ENCODE data around the gene INO80B.
"Not testable (repeated sequence)": the region's sequence is repeated elsewhere in the genome, so short reads cannot be mapped to it uniquely, and the experiment has no call there.

INO80B gene

DNA sequence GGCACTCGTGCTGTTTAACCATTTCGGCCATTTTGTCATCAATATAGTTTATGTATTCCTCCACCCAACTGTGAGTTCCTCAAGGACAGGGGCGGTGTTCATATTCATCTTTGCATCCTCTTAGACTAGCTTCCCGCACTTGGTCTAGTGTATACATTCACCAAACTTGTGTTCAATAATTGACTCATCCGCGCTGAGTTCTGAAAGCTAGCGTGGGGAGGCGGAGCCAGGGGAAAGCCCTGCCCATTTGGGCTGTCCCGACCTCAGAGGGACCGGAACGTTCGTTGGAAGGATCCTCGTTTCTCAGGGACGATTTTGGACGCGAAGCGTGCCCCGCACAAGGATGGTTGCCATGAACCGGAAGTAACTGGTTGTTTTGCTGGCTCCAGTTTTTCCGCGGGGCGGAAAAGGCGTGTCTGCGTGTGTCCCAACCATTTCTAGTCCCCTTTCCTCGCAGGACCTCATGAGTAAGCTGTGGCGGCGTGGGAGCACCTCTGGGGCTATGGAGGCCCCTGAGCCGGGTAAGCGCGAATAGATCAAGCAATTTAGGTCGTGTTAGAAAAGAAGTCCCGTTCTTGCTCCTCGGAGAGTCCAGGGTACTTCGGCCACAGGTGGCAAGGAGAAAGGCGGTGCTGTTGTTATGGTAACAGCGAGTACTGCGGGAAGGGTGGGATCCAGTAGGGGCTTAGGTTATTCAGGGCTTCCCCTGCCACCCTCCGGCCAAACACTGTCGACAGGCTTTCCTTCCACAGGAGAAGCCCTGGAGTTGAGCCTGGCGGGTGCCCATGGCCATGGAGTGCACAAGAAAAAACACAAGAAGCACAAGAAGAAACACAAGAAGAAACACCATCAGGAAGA is at the start of gene INO80B:
TSS of gene INO80B (plus strand) at position 434 of the 858 bp plus-strand sequence. CDS start at position 464, 30 bp downstream.
- peak; percentile 98 for DNase-seq

DNA sequence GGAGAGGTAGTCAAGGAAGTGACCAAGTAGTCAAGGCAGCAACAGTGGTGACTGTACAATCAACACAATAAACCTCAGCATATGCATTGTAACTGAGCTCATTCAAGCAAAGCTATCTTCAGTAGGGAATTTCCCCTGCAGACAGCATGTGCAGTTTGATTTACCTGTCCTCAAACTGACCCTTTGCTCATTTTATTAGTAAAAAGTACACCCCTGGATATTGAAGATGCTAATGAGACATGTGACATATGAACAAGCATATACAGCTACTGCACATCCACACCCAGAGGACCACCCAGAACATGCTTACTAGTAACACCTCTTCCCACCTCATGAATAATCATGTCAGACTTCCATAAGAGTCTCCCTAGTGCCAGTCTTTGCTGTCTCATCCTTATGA is 48.9 kb upstream of the INO80B start:
- DNase-seq = no peak

DNA sequence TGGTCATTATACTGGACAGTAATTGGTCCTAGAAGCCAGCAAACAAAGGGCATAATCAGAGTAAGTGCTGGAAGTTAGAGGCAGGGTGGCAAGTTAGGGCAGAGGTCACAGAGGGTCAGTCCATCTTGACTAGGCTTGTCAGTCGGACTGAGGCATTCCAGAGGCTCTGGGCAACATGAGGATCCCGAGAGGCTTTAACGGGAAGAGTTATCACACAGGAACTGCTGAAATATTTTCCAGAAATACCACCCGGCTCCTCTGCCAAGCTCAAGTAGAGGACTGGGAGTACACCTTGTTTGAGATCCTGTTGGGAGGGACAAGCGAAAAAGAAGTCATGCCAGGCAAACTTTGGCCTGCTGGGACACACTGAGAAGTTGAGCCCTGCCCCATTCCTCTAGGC is 47.2 kb upstream of the INO80B start:
- DNase-seq = no peak

DNA sequence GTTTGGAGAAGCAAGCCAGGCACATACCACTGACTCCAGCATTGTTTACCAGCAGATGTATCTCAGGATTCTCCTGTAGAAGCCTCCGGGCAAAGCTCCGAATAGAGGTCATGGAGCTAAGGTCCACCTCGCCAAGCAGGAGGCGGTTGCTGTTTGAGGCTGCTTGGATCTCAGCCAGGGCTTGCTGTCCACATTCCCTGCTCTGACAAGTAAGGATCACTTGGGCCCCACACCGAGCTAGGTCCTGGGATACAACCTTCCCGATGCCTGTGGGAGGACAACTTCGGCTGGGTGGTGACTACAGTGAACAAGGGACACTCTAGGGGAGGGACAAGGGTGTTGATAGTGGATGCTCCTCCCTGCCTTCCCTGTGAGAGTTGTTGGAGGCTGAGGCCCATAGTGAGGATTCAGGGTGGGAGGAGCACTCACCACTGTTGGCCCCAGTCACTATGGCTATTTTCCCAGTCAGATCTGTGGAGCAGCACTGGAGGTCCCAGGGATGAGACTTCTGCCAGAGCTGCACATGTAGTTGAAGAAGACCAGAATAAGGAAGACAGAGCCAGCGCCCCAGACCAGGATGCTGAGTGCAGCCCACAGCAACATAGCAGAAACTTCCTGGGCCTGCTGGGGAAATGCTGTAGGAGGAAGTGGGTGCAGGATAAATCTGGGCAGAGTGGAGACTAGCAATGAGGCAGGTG is 41.7 kb upstream of the INO80B start:
- no peak for DNase-seq

DNA sequence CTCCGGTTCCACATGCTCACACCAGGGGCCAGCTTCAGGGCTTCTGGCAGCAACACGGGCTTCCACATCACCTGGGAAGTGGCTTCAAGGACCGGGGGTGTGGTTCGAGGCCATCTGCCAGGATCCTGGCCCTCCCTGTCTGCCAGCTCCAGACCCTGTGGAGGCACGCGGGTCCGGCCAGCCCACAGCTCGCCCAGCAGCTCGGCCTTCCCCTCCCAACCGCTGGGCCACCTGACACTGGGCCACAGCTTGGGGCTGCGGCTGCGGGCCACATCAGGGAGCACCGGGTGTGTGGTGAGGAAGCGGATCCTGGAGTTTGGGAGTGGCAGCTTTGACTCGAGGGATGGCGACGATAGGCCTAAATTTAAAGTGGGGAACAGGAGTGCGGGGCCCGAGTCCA is 40.4 kb upstream of the INO80B start:
- DNase-seq = no peak

DNA sequence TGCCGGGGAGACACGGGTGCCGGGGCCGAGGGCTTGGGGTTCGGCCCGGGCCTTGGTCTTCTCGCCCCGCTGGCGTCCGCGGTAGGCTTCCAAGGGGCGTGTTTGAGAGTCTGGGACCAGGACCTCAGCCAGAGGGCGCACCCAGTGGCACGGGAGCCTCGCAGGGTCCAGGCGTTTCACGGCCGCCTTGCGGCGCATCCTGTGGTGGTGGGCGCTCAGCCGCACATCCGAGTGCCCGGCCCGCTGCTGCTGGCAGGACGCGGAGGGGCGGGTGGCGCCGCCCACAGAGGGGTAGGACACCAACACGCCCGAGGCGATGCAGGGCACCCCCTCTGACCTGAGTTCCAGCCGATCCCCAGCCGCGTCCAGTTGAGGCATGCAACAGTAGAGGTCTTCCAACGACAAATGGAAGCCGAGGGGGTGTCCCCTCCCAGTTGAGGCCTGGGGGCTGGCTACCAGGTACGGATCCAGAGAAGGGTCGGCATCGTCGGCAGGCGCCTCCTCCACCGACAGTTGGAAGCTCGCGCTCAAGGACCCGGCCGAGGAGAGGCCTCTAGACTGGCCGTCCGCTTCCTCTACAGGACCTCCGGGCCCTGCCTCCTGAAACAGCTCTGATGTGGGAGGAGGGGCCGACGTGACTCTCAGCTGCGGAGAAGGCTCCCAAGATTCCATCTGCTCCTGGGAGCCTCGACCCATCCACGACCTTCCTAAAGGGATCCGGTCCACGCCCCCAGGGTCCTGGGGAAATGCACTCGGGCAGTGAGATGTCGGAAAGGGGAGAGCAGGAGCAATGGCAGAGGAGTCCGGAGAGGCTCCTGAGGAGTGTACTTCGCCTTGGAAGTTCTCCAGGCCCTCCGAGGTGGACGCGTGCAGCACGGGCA is 39.8 kb upstream of the INO80B start:
- peak; percentile 58 for DNase-seq

DNA sequence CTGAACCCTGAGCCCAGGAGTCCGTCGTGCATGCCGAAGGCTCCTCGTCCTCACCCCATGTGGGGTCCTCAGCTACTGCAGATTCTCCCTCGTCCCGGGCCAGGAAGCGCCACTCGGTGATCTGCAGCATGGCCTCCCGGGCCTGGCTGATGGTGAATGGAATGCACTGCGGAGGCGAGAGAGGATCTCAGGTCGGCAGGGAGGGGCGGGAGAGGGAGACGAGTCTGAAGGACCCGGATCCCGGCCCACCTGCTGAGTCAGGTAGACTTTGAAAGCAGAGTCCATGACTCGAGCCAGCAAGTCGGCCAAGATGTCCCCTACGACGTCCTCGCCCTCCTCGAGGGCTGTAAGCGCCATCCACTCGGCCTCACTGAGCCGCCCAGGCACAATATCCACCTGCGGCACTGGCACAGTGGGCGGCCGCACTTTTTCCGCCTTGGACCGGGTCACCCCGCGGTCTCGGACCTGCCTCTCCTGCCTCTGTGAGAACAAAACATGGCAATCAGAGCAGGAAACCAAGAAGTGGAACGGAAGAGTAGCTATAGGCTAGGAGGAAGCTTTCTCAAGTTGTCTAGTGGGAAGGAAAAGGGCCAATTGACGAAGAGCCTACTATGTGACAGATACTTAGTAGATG is 39.0 kb upstream of the INO80B start:
- DNase-seq = peak; percentile 13

DNA sequence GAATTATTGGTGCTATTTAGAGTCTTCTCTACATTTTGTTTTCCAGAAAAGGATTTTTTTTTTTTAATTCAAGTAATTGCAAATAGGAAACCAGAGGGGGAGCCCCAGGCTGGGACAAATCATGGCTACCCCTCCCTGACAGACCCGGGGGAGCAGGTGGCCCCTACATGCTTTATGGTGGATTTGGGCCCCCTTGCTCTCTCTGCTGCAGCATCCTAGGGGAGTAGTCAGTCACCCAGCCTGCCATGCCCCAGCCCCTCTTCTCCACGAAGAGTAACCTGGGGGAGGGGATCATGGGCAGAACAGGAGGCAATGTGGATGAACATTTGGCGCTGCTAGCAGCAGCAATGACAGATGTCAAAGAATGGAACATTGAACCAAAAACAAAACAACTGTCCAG is 38.1 kb upstream of the INO80B start:
- DNase-seq = peak; percentile 17

DNA sequence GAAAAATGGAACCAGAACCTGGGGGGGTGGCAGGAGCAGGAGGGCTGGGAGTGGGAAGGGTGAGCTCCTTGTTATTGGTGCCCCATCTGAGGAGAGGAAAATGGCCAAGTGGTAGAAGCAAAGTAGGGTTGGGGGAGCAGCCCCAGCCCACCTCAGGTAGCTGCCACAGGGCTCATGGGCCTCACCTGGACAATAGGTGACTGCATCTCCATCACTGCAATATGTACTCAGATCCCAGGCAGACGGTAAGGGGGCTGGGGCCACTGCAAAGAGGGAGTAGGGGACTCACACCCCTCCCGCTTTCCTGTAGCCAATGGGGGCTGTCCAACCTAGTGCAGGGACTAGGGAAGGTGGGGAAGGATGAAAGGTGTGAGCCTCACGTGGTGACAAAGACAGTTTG is 37.7 kb upstream of the INO80B start:
- DNase-seq = no peak

DNA sequence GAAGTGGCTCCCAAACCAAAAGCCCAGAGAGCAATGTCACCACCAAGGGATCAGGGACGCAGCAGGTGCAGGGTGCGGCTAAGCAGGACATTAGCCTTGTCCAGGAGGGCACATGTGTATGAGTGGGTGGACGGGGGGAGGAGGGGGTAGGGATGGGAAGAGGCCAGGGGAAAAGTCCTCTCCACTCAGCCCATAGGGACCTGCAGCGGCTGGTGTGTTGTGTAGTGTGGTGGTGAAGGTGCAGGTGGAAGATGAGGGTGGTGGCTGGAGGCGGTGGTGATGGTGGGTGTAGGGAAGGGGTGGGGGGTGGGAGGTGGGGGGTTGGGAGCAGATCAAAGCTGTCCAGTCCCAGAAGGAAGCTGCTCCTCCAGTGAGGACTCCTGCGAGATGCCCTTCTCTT is 37.1 kb upstream of the INO80B start:
- DNase-seq = no peak

DNA sequence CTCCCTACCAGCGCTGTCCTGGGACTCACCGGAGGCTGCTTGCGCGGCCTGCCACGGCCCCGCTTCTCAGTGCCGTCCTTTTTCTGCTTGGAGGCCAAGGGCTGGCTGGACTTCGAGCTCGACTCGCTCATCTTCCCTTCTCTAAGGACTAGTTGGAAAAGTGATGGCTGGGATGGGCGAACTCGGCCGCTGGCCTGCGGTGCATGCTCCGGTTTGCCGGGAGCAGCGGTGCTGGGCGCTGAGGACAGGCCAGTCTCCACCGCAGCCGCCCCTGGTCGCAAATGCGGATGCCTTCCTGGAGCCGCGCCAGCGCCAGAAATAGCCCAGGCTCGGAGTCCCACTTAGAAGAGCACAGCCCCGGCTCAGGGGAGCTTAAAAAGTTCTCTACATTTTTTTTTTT is 36.6 kb upstream of the INO80B start:
- DNase-seq = no peak

DNA sequence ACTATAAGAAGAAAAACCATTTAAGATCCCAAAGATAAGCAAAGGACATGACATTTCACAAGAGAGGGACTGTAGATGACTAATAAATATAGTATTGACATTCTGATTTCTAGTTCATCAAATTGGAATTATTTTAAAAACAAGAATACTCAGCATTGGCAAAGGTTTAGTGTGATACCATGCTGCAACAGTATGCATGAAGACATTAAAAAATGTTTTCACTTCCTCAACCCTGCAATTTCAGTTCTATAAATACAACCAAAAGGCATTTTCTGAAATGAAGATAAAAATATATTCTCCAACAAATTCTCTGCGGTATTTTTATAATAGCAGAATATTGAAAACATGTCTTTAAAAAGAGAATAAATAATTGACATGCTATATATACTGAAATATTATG is 35.5 kb upstream of the INO80B start:
- no peak for DNase-seq

DNA sequence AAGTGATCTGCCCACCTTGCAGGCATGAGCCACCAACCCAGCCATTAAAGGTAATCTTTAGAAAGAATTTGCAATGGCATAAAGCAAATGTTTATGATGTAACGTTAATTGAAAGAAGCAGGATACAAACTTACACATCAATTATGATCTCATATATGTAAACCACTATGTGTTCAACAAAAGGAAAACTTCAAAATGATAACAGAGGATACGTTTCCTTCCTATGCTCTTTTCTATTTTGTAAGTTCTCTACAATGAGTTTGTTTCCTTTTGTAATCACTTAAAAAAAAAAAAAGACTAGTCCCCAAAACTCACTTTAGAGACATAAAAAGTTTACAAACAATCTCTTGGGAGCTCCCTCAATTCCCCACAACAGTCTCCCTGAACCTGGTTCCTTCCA is 34.9 kb upstream of the INO80B start:
- DNase-seq = no peak

DNA sequence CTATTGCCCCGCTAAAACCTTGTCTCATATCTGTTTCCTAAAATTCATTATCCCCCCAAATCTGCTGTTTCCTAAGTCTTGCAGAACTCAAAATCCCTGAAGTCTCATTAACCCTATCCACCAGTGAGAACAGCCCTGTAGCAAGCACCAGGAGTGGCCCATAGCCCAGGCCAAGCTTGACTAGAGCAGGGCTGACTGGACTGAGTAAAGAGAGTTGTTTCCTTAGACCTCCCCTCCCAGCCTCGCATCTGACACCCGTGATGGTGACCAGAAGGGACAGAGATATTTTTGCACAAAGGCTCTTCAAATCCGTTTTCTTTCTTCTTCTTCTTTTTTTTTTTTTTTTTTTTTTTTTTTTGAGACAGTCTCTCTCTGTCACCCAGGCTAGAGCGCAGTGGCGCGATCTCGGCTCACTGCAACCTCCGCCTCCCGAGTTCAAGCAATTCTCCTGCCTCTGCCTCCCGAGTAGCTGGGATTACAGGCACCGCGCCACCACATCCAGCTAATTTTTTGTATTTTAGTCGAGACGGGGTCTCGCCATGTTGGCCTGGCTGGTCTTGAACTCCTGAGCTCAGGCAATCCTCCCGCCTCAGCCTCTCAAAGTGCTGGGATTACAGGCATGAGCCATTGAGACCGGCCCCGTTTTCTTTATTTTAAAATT is 34.3 kb upstream of the INO80B start:
- not testable (repeated sequence) for DNase-seq

DNA sequence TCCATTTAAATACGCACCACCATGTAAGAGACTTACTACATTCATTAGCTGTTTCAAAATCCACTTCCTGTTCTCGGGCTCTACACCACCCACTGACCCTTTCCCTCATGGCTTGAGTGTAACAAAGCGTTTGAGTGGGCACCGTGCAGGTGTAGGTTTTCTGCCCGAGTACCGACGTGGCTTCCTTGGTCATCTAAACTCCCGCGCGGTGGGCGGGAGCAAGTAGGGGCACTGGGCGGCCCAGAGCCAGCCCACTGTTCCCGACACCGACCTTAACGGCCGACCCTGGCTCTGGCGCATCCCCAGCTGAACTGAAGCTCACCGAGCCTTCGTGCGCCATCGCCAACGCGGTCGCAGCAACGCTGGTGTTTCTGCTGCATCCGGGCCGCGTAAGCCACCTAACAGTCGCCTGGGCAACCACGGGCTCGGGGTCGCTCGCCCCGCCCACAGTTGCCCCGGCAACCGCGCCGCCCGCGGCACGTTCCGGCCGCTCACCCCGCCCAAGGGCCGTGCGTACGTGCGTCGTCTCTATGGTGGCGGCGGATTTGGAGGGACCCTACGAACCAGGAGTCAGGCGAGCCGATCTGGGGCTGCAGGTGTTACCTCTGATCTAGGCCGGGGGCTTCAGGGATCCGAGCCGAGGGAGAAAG is 33.5 kb upstream of the INO80B start, which contains the start of the genes C2orf81 and WDR54:
TSS of gene C2orf81 (minus strand) at position 399 of the 650 bp plus-strand sequence. CDS start at position 340, 59 bp downstream.
TSS of gene WDR54 (plus strand) at position 510 of the 650 bp plus-strand sequence. CDS start 424 bp downstream, outside the sequence.
- peak; percentile 97 for DNase-seq

DNA sequence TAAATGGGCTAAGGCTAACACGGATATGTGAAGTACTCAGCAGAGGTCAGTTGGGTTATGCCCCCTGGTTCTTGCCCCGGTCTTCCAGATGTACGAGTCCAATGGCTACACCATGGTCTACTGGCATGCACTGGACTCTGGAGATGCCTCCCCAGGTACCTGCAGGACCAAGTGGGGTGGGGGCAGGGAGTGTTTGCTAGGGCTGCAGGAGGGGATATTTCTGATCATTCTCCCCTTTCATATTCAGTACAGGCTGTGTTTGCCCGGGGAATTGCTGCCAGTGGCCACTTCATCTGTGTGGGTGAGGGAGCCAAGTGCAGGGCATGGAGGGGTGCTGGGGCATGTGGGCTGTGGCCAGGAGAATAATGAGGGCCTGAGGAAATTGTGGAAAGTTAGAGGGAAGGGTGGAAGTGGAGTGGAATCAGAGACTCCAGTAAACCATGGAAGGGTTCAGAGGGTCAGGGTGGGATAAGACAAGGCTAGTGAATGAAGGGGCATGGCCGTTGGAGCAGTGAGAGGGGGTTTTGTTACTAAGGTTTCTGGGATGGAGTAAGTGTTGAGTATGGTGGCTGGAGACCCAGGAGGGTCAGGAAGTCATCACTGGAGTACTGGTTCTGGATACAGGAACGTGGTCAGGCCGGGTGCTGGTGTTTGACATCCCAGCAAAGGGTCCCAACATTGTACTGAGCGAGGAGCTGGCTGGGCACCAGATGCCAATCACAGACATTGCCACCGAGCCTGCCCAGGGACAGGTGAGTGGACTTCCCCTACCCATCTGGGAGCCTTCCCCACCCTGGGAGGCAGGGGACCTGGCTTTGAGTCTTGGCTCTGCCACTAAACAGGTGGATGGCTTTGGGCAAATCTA is 31.4 kb upstream of the INO80B start:
- no peak for DNase-seq

DNA sequence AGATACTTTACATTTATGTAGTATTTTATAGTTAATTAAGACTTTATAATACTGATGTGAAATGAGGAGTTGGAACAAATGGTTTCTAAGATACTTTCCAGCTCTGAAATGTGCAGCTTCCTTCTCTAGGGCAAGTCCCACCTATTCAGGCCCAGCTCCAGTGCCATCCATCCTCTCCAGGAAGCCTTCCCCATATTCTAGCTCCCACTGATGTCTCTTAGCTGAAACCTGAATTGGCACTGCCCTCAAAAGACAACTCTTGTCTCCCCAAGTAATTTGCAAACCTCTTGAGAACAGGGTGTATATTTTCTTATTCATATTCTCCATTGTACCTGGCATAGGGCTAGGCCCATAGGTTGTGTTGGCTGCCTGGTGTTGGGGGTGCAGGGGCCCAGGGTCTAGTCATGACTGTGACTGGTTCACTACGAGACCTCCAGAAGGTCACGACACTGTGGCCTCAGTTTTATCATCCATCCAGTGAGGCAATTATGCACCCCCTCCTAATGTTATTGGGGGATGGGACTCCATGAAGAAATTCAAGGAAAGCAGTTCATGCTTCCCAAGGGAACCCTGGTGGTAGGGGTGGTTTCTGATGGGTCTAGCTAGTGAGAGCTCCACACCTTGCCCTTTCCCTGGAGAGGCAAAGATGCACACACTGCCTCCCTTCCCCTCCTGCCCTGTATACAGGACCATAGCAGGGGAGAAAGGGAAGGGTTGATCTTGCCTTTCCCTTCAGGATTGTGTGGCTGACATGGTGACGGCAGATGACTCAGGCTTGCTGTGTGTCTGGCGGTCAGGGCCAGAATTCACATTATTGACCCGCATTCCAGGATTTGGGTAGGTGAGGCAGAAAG is 30.5 kb upstream of the INO80B start:
- DNase-seq = no peak

DNA sequence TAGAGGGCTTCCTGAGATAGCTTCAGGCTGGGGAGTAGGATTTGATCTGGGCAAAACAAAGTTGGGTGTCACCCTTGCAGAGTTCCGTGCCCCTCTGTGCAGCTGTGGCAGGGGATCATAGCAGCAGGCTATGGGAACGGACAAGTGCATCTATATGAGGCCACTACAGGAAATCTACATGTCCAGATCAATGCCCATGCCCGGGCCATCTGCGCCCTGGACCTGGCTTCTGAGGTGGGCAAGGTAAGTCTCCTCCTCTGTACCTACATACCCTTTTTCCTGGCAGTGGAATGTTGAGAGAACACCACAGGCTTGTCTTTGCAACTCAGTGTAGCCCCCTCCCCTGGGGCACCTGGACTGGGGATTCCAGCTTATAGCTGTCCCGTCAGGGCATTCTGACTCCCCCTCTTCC is 29.9 kb upstream of the INO80B start:
- DNase-seq = no peak

DNA sequence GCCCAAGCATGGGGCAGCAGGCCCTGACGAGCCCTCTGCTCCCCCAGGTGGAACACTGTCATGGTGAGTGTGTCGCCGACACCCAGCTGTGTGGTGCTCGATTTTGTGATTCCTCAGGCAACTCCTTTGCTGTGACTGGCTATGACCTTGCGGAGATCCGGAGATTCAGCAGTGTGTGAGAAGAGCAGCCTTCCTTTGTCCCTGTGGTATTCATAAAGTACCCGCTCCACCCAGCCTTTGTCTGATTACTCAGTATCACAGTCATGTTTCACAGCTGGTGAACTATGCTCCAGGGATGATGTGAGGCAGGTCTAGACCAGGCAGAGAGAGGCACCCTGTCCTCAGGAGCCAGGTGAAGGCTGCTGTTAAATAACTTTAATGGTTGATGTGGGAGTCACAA is 29.4 kb upstream of the INO80B start:
- DNase-seq = no peak

Measured in CD4-positive, alpha-beta T cell treated with Interleukin-17A for 4 hours (primary cell).